Right cardiac atrium (tissue), 5 donors: ENCODE results near the gene LIPG. TPM values are rescaled to one million over a fixed set of nuclear protein-coding genes. Genes with fewer than 3 reads are reported as not detected.

ENCODE experiments used
- ATAC-seq, 2 donors: fragments of 200-7000 bp; cut with Tn5 transposase; one replicate each; pipeline versions ENCODE4 v1.8.0 to v1.9.1; 2020; ENCODE audit warnings: moderate library complexity in 2 of 2, mild to moderate bottlenecking in 1 of 2
- DNase-seq, 3 donors: peaks; one replicate each; pipeline ENCODE4 v3.0.0-alpha.2; 2020
- H3K27ac ChIP-seq: one replicate; pipeline ENCODE4 v1.5.1; 2013; ENCODE audit warnings: mild to moderate bottlenecking, low read length, control low read depth, moderate library complexity
- H3K27me3 ChIP-seq: one replicate; pipeline ENCODE4 v1.6.1; 2013; ENCODE audit not compliant: control insufficient read depth, insufficient read depth
- H3K4me1 ChIP-seq: one replicate; pipeline ENCODE4 v1.6.1; 2013; ENCODE audit warnings: low read length; ENCODE audit not compliant: control insufficient read depth, insufficient read depth
- H3K4me3 ChIP-seq: one replicate; pipeline ENCODE4 v1.5.1; 2013; ENCODE audit warnings: low read length, control low read depth
- H3K9me3 ChIP-seq: one replicate; pipeline ENCODE4 v1.6.1; 2013; ENCODE audit warnings: low read length; ENCODE audit not compliant: control insufficient read depth
- WGBS: extraction: QIAGEN DNeasy Blood & Tissue Kit; methylation state at CpG from one replicate; pipeline ENCODE4 v1.1.7; 2013; 5-methylcytosine and 5-hydroxymethylcytosine counted together
- intact Hi-C, 4 donors: fragments of 100-400 bp; cut with DNase I; formaldehyde crosslinking; loops; one replicate each; pipeline versions ENCODE4 v1.11.0 to v1.14.0; 2022 to 2023
- polyA plus RNA-seq: library from polyadenylated mRNA; stranded (reverse); fragments of 200-250 nt; gene quantifications from one replicate; pipeline ENCODE4 v1.2.3, GENCODE V29; 2013
- total RNA-seq, 4 donors: library from RNA; stranded (reverse); fragmentation: NEBNext Ultra II Directional; extraction: Animal tissue kit (Norgen Biotek cat#: 25700); gene quantifications; one replicate each; pipeline ENCODE4 v1.2.1, GENCODE V29; 2021
- donor health status: healthy with polysubstance abuse.
- donor health status: DM: no; HTN: yes; CAD: no.
- donor health status: DM: no; HTN: no; CAD: no.
- donor health status: DM: no; HTN: yes; CAD: no; lungs with severe emphysema.
- donor health status: DM: yes; HTN: yes; CAD: no.

The LIPG gene
- total and polyA plus RNA-seq, 5 donors: 0.03 to 2.1 (median 0.11) TPM

GRCh38 chr18:49645196-49645595 is 83.3 kb downstream of the LIPG start:
- H3K9me3 ChIP-seq: no peaks in the 10 kb centered on the region
- H3K27ac ChIP-seq: no peak overlapping the region
- no peak overlapping the region for H3K4me3 ChIP-seq
- H3K4me1 ChIP-seq: peaks cover 2% of the 10 kb centered on the region
- no peak for ATAC-seq
- no peak for DNase-seq
- H3K27me3 ChIP-seq: no peaks in the 10 kb centered on the region
- intact Hi-C loops: no loop called here
- WGBS: 91% methylated on average over 3 of the region's 3 CpGs

DNA sequence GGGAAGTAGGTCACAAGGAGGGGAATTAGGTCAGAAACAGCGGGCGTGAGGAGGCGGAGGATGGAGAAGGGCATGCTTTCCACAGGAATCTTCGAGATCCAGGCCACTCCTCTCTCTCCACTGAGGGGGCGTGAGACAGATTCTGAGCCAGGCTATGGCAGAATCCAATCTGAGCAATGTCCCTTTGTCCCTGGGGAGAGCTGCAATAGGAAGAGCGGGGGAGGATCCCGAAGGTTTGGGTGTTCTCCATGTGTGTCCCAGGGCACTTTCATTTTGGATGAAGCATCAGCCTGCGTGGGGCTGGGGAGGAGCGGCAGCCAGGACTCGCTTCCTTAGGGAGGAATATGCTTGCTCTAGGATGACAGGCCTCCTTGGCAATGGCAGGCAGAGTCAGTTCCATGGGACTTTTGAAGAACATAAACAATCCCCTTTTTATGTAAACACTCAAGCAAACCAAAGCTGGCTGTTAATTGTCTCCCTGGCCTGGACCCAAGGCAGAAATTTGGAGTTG is 84.0 kb downstream of the LIPG start:
- ATAC-seq (peak; percentile 90 to 92), DNase-seq (peak; percentile 76 to 83 (median 83))
- Histone ChIP-seq H3K27me3 (no peaks in the 10 kb centered on the region), H3K4me1 (peaks cover 2% of the 10 kb centered on the region), H3K27ac (no peak overlapping the region), H3K4me3 (no peak overlapping the region), H3K9me3 (no peaks in the 10 kb centered on the region)
- intact Hi-C loops: no loop called here
- WGBS: 44% methylated on average over 10 of the region's 10 CpGs

- DNase-seq (no peak), ATAC-seq (no peak)
- 85% methylated on average over 3 of the region's 3 CpGs for WGBS
- intact Hi-C loops: no loop called here
- Histone ChIP-seq H3K4me1 (peaks cover 2% of the 10 kb centered on the region), H3K27ac (no peak overlapping the region), H3K27me3 (no peaks in the 10 kb centered on the region), H3K9me3 (no peaks in the 10 kb centered on the region), H3K4me3 (no peak overlapping the region)
Measured at GRCh38 chr18:49646873-49647272, 85.0 kb downstream of the LIPG start.

DNA sequence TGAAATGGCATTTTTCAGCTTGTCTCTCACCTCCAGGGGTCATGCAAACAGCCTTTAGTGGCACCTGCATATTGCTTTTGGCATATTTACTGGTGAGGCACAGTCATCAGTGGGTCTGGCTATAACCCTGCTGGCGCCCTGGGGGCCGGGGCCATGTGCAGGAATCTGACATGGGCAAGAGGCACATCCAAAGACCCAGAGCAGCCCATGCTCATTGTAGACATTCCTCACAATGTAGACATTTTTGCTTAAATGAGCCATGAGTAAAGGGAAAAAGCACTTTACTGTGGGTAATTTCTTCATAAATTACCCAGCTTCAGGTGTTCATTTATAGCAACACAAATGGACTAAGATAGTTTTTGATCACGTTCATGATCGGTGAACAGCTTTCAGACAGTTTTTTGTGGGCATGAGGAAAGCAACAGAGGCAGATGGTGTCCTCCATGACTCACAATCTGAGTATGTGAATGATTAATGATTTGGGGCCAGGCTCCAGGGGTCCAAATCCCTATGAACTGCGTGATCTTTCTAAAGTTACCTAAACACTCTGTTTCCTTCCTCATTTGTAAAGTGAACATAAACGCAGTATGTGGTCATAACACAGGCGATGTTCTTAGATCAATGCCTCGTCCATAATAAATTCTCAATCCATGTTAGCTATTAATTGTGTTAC is 85.8 kb downstream of the LIPG start:
- ATAC-seq: no peak
- no peak overlapping the region for H3K27ac ChIP-seq
- no peak for DNase-seq
- no peaks in the 10 kb centered on the region for H3K9me3 ChIP-seq
- intact Hi-C loops: no loop called here
- WGBS: 79% methylated on average over 8 of the region's 8 CpGs
- H3K4me3 ChIP-seq: no peak overlapping the region
- peaks cover 2% of the 10 kb centered on the region for H3K4me1 ChIP-seq
- H3K27me3 ChIP-seq: no peaks in the 10 kb centered on the region

GRCh38 chr18:49648326-49648725 is 86.5 kb downstream of the LIPG start:
- H3K27ac ChIP-seq: no peak overlapping the region
- no peaks in the 10 kb centered on the region for H3K27me3 ChIP-seq
- 75% methylated on average over 5 of the region's 5 CpGs for WGBS
- peak; percentile 39 to 72 for ATAC-seq
- intact Hi-C loops: no loop called here
- no peak overlapping the region for H3K4me3 ChIP-seq
- H3K9me3 ChIP-seq: no peaks in the 10 kb centered on the region
- peak in 1 of 3 donors; percentile 44 for DNase-seq
- peaks cover 2% of the 10 kb centered on the region for H3K4me1 ChIP-seq

Other genes starting within 250 kb of the LIPG start
- gene DYM, start 101.4 kb upstream of the LIPG start, total RNA-seq: 10 to 100 TPM; 50.0 to 59.7 (median 50.9) TPM
- gene DYM, start 101.4 kb upstream of the LIPG start, polyA plus RNA-seq: 13.1 TPM
- 10 to 100 TPM; 64.7 to 79.6 (median 72.8) TPM for gene C18orf32, start 74.8 kb upstream of the LIPG start, total RNA-seq
- gene C18orf32, start 74.8 kb upstream of the LIPG start, polyA plus RNA-seq: 120 TPM
- gene RPL17, start 69.6 kb upstream of the LIPG start, total RNA-seq: 1,000 to 10,000 TPM in 2 of 4 donors, 100 to 1,000 TPM in 2; 949 to 1,084 (median 1,011) TPM
- 1,230 TPM for gene RPL17, start 69.6 kb upstream of the LIPG start, polyA plus RNA-seq